Fibroblast of lung (primary cell): ENCODE data around the gene CMIP. TPM values are rescaled to one million over a fixed set of nuclear protein-coding genes. Genes with fewer than 3 reads are reported as not detected.

Source experiments
- DNase-seq, 2 donors: peaks; one replicate each; pipeline versions ENCODE4 v3.0.0 to v3.0.0-alpha.2; 2010; ENCODE audit warnings: low read depth in 2 of 2
- H2AFZ ChIP-seq: 2 replicates; pipeline ENCODE4 v1.5.1; 2012; ENCODE audit warnings: low read length, control low read depth, inconsistent platforms
- H3K27ac ChIP-seq: 2 replicates; pipeline ENCODE4 v1.5.1; 2011; ENCODE audit warnings: low read length, control low read depth; ENCODE audit not compliant: insufficient read depth
- H3K27me3 ChIP-seq: 2 replicates; pipeline ENCODE4 v1.5.1; 2011; ENCODE audit warnings: mild to moderate bottlenecking, low read length; ENCODE audit not compliant: control insufficient read depth, insufficient read depth
- H3K36me3 ChIP-seq: 2 replicates; pipeline ENCODE4 v1.5.1; 2011; ENCODE audit warnings: low read length; ENCODE audit not compliant: control insufficient read depth, insufficient read depth
- H3K4me1 ChIP-seq: 2 replicates; pipeline ENCODE4 v1.5.1; 2011; ENCODE audit warnings: low read length; ENCODE audit not compliant: control insufficient read depth, insufficient read depth; ENCODE audit errors: extremely low read depth
- H3K4me2 ChIP-seq: 2 replicates; pipeline ENCODE4 v1.5.1; 2011; ENCODE audit warnings: low read length, control low read depth; ENCODE audit not compliant: insufficient read depth; ENCODE audit errors: extremely low read depth
- H3K4me3 ChIP-seq, 4 experiments: fragments of 200-600 bp in 1 of 4; sonication (generic) in 1 of 4; replicated peaks in 1 of 4; 2 replicates each; pipeline ENCODE4 v1.5.1; 2011 to 2016; ENCODE audit warnings: low read length in 4 of 4, low read depth in 3 of 4, mild to moderate bottlenecking in 3 of 4, control low read depth in 2 of 4, inconsistent platforms in 1 of 4, mixed read lengths in 1 of 4; ENCODE audit not compliant: insufficient read depth in 1 of 4; ENCODE audit errors: control extremely low read depth in 1 of 4
- H3K79me2 ChIP-seq: 2 replicates; pipeline ENCODE4 v1.5.1; 2012; ENCODE audit warnings: mild to moderate bottlenecking, low read length, inconsistent platforms; ENCODE audit not compliant: control insufficient read depth, insufficient read depth
- H3K9ac ChIP-seq: 2 replicates; pipeline ENCODE4 v1.5.1; 2011; ENCODE audit warnings: mild to moderate bottlenecking, low read length, control low read depth; ENCODE audit not compliant: insufficient read depth
- H3K9me3 ChIP-seq: 2 replicates; pipeline ENCODE4 v1.5.1; 2012; ENCODE audit warnings: low read depth, low read length; ENCODE audit not compliant: control insufficient read depth, insufficient read depth
- H4K20me1 ChIP-seq: 2 replicates; pipeline ENCODE4 v1.5.1; 2011; ENCODE audit warnings: low read length; ENCODE audit not compliant: control insufficient read depth, insufficient read depth; ENCODE audit errors: extremely low read depth
- EZH2 ChIP-seq: IDR thresholded peaks from 2 replicates; pipeline ENCODE4 v1.5.1; 2012; ENCODE audit warnings: low read length, control low read depth, mild to moderate bottlenecking; ENCODE audit errors: missing control alignments
- polyA plus RNA-seq, 2 donors: library from polyadenylated mRNA; depleted of rRNA in 1 of 2; stranded (reverse) in 1 of 2; unstranded in 1 of 2; fragments of >200 nt; gene quantifications; 2 replicates each; pipeline ENCODE4 v1.2.1, GENCODE V29; 2011 to 2012; ENCODE audit warnings: missing spikeins in 1 of 2
- total RNA-seq: library from RNA; depleted of rRNA; stranded (reverse); fragments of >200 nt; gene quantifications from 2 replicates; pipeline ENCODE4 v1.2.1, GENCODE V29; 2014
- TF ChIP-seq, protein P1 (sequence below), 2 donors: IDR thresholded peaks in 1 of 2; conservative IDR thresholded peaks in 1 of 2; 1 replicate in 1 of 2; 2 replicates in 1 of 2; pipeline ENCODE4 v1.5.1; 2011 to 2012; ENCODE audit warnings: low read length in 2 of 2, control low read depth in 1 of 2, inconsistent platforms in 1 of 2, low read depth in 1 of 2, mild to moderate bottlenecking in 1 of 2

The CMIP gene
- total and polyA plus RNA-seq, 2 donors (not counting 1 experiment from before 2014, with no cell fraction given) = 1.9 to 5.1 TPM

DNA sequence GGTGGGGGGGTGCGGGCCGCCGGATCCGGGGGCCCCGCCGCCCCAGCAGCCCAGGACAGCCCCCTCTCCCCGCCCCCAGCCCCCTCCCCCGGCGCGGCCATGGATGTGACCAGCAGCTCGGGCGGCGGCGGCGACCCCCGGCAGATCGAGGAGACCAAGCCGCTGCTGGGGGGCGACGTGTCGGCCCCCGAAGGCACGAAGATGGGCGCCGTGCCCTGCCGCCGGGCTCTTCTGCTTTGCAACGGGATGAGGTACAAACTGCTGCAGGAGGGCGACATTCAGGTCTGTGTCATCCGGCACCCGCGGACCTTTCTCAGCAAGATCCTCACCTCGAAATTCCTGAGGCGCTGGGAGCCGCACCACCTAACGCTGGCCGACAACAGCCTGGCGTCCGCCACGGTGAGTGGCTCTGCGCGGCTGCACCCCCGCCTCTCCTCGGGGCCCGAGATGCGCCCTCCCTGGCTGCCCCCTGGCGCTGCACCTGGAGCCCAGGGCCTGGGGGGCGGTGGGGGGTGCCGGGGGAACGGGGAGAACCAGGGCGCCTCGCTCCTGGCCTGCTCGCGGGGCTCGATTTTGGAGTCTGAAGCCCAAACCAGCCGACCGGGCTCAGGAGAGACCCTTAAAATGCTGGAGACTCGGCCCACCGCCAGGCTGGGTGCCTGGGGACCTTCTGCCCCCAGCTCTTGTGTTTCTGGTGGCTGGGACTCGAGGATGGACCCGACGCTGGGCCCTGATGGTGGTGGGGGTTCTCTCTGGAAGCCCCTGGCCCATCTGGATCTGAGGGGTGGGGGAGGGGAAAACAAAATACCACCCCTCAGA lies 744 bp downstream of the CMIP start:
- H3K79me2 ChIP-seq = peaks cover 21% of the 10 kb centered on the region
- peaks cover 30% of the 10 kb centered on the region for H3K27me3 ChIP-seq
- peaks cover 1% of the 10 kb centered on the region for H4K20me1 ChIP-seq
- DNase-seq = peak in 1 of 2 donors; percentile 41
- H3K27ac ChIP-seq = peak overlapping the region; percentile 51
- peak overlapping the region; percentile 71 to 90 (median 84) for H3K4me3 ChIP-seq
- H3K9ac ChIP-seq = peak overlapping the region; percentile 71
- no peaks in the 10 kb centered on the region for H3K9me3 ChIP-seq
- peak overlapping the region; percentile 51 for H2AFZ ChIP-seq
- H3K4me1 ChIP-seq = peaks cover 2% of the 10 kb centered on the region
- H3K4me2 ChIP-seq = peak overlapping the region; percentile 82
- no peak for TF ChIP-seq EZH2
- TF ChIP-seq, protein P1, sequence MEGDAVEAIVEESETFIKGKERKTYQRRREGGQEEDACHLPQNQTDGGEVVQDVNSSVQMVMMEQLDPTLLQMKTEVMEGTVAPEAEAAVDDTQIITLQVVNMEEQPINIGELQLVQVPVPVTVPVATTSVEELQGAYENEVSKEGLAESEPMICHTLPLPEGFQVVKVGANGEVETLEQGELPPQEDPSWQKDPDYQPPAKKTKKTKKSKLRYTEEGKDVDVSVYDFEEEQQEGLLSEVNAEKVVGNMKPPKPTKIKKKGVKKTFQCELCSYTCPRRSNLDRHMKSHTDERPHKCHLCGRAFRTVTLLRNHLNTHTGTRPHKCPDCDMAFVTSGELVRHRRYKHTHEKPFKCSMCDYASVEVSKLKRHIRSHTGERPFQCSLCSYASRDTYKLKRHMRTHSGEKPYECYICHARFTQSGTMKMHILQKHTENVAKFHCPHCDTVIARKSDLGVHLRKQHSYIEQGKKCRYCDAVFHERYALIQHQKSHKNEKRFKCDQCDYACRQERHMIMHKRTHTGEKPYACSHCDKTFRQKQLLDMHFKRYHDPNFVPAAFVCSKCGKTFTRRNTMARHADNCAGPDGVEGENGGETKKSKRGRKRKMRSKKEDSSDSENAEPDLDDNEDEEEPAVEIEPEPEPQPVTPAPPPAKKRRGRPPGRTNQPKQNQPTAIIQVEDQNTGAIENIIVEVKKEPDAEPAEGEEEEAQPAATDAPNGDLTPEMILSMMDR (conservative IDR thresholded peaks at IDR 0.05 in 1 of 2, IDR thresholded peaks at IDR 0.05 in 1 of 2; ENCODE audit: low read depth in 1 of 2, low read length in 2 of 2) = no peak
- no peaks in the 10 kb centered on the region for H3K36me3 ChIP-seq

- TF ChIP-seq EZH2 = no peak
- TF ChIP-seq, protein P1 (conservative IDR thresholded peaks at IDR 0.05 in 1 of 2, IDR thresholded peaks at IDR 0.05 in 1 of 2; ENCODE audit: low read depth in 1 of 2, low read length in 2 of 2) = no peak
- H3K27ac ChIP-seq = peak overlapping the region; percentile 51
- H3K36me3 ChIP-seq = no peaks in the 10 kb centered on the region
- peaks cover 1% of the 10 kb centered on the region for H4K20me1 ChIP-seq
- peak overlapping the region; percentile 46 for H2AFZ ChIP-seq
- peaks cover 2% of the 10 kb centered on the region for H3K4me1 ChIP-seq
- peaks cover 24% of the 10 kb centered on the region for H3K79me2 ChIP-seq
- H3K9ac ChIP-seq = peak overlapping the region; percentile 71
- H3K4me2 ChIP-seq = peak overlapping the region; percentile 94
- H3K9me3 ChIP-seq = no peaks in the 10 kb centered on the region
- H3K4me3 ChIP-seq = peak overlapping the region; percentile 71 to 90 (median 84)
- peak in 1 of 2 donors; percentile 60 for DNase-seq
- H3K27me3 ChIP-seq = peaks cover 24% of the 10 kb centered on the region
These were observed 1.6 kb downstream of the CMIP start for GRCh38 chr16:81445966-81446906.

DNA sequence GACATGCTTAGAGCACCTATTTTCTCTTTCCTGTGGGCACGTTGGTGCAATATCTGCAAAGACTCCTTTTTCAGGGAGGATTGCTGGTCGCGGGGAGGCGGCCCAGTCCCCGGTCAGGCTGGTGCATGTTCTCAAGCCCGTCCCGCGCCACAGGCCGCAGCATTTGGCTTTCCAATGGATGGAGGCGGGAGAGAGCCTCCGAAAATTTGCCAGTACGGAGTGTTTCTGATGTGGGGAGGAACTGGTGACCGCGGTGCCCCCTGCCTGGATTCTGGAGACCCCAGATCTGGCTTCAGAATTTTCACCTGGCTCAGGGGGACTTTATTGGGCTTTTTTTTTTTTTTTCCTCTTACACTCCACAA lies 2.3 kb downstream of the CMIP start:
- DNase-seq = peak in 1 of 2 donors; percentile 18
- Histone ChIP-seq H3K9me3 (no peaks in the 10 kb centered on the region), H3K27ac (no peak overlapping the region), H3K27me3 (peaks cover 17% of the 10 kb centered on the region), H3K79me2 (peaks cover 27% of the 10 kb centered on the region), H3K9ac (peak overlapping the region; percentile 14), H3K4me1 (peaks cover 2% of the 10 kb centered on the region), H3K36me3 (no peaks in the 10 kb centered on the region), H4K20me1 (peaks cover 1% of the 10 kb centered on the region), H2AFZ (no peak overlapping the region), H3K4me3 (peak overlapping the region; percentile 71 to 90 (median 84)), H3K4me2 (peak overlapping the region; percentile 94)
- TF ChIP-seq EZH2 = no peak
- TF ChIP-seq, protein P1 (conservative IDR thresholded peaks at IDR 0.05 in 1 of 2, IDR thresholded peaks at IDR 0.05 in 1 of 2; ENCODE audit: low read depth in 1 of 2, low read length in 2 of 2) = no peak
